ENCODE results near the gene HTR3D.
"Not testable (repeated sequence)": the region's sequence is repeated elsewhere in the genome, so short reads cannot be mapped to it uniquely, and the experiment has no call there.

HTR3D gene, protein sequence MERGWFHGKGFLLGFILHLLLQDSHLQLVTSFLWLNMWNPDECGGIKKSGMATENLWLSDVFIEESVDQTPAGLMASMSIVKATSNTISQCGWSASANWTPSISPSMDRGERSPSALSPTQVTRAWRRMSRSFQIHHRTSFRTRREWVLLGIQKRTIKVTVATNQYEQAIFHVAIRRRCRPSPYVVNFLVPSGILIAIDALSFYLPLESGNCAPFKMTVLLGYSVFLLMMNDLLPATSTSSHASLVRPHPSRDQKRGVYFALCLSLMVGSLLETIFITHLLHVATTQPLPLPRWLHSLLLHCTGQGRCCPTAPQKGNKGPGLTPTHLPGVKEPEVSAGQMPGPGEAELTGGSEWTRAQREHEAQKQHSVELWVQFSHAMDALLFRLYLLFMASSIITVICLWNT

DNA sequence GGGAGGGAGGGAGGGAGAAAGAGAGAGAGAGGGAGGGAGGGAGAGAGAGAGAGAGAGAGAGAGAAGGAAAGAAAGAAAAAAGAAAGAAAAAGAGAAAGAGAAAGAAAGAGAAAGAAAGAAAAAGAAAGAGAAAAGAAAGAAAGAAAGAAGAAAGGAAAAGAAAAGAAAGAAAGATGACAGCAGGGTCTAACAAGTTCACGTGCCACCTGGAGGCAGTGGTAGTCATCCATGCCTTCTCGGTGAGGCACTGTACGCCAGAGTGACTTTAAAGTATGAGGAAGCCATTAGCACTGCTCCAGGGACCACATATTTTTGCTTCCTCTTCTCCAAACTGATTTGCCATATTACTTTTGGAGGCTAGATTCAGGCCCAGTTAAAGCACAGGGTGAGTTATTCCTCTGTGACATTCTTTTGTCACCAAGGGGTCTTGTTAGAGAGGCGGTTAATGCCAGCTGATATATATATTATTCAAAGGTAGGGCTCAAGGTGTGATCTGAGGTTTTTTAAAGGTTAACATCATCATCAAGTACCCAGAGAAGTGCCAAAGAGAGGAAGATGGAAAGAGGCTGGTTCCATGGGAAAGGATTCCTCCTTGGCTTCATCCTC lies at the start of gene HTR3D:
Gene HTR3D (plus strand): TSS at position 556 of the 606 bp plus-strand sequence. CDS start 0 bp downstream, at position 556.
- no peak for DNase-seq (ENCODE audit: low read depth in 2 of 2, low spot score in 1 of 2)

DNA sequence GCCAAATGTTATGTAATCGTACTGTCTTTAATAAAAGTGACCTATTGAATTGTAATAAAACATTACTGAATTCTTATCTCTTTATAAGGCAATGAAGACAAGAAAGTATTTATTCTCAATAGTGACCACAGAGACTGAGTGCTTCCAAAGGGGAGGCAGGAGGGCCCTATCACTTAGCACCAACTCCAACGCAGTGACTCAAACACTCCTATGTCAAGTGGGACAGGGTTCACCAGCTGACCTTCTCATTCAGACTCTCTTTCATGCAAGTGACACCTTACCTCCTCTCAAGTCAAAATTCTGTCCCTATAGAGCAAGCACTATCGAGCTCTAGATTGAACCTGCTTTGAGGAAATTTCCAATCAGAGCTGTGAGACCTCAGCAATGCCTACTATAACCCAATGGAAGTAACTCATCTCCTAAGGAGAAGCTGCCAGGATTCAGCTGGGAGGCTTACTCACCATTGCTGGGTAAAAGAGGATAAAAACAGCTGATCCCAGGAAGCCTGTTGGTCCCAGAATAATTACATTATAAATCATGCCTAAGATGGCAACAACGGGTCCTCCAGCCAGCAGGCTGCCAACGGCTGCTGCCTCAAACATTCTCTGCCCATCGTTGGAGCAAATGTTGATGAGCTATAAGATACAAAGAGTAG lies 49.4 kb upstream of the HTR3D start:
- no peak for DNase-seq (ENCODE audit: low read depth in 2 of 2, low spot score in 1 of 2)

DNA sequence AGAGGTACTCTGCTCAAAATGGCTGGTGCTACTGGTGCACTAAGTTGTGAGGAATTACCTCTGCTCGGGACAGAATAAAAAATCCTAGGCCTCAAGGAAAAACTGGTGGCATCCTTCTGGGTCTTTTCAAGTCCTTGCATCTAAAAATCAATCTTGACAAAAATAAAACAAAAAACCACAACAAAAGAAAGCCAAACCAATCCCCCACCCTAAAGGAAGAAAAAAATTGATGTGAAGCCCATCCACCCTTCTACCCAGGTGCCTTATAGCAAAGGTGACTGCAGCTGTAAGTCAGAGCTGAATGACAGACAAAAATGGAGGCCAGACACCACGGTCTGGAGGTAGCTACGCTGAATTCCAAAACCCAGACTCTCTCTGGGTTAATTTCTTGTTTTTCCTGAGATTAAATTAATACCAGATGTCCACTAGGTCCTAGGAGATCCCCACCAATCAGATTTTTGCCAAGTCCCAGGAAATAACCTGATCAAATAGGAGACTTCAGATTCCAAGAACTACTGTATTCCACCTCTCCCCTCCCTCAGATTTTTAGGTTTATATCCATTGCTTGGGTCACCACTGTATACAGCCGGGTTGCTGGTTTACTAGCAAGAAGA lies 47.3 kb upstream of the HTR3D start:
- DNase-seq (ENCODE audit: low read depth in 2 of 2, low spot score in 1 of 2), result no peak

DNA sequence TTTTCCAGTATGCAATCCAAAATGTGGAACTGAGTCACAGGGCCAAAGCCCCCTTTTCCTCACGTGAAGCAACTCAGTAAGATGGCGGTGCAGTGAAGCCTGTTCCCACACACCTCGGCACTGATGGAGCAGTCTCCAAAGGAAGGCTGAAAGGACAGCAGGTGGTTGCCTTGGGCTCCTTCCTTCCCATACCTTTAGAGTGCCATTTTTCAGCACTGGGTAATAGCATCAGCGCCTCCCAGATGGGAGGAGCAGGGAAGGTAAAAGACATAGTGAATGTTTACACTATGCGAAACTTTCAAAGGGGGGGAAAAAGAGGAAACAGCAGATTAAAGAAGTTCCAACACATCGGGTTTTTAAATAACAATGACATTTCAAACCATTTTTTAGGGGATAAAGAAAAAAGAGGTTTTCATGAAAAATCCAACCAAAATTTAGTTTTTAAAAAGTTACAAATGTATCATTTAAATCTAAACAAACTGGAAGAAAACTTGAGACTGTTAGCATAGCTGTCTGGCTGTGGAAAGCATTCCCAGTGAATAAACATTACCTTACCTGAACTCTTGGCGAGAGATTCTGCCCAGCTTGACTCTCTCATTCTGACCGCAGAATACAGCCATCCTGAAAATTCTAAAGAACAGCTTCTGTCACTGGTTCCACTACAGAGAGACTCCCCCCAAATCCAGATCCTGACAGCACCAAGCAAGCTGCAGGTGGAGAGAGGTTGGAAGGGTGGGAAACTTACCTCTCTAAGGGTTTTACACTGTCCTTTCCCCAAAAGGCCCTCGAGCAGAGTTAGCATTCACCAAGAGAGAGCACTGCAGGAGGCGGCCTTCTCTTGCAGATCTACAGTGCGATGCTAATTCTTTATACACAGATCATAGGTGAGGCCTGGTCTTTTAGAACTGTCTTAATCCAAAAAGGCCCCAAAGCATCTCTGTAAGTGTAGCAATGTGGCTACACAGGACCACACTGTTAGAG lies 46.5 kb upstream of the HTR3D start:
- DNase-seq (ENCODE audit: low read depth in 2 of 2, low spot score in 1 of 2), result no peak

DNA sequence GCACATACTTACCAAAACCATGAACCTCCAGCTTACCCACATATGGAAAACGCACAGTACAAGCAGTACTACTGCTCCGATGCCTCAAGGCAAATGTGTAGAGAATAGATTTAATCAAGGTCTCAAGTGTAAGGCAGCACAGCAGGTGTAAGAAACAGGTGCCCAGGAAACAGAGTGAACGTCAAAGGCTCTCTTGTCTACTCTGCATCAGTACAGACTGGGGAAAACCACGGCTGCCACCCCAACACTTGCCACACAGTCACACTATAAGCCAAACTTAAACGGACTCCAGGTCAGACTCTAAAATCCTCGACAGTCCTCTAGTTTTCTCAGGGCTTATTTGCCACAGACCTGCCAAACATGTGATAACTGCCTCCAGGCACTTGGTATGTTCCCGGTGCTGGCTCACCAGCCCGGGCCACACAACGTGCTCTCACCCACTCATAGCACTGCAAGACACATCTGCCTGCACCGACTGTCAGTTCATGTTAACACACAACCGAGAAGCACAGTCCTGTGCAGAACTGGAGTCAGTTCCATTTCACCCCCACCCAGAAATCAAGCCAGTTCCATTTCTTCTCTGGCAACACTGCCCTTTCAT lies 44.4 kb upstream of the HTR3D start:
- DNase-seq (ENCODE audit: low read depth in 2 of 2, low spot score in 1 of 2), result no peak

DNA sequence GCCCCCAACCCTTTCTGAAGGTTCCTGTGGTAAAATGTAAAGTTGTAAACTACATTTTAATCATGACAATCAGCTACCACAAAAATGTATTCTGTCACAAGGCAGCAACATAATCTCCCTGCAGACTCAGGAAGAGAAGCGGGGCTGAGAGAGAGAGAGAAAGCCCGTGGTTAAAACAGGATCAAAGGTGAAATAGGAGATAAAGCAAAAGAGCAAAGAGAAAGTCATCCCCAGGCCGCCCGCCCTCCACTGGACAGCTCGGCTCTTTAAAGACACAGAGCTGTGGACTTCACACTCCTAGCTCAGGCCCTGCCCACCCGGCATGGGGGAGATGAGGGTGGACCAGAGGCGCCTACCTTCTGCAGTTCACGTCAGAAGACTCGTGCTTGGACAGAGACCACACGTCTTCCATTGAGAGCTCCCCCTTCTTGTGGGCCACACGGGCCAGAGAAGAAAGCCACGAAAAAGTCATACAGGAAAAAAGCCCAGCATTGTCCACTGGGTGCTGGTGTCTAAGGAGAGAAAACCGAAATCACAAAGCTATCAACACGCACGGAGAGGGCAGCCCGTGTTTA lies 43.2 kb upstream of the HTR3D start:
- DNase-seq (ENCODE audit: low read depth in 2 of 2, low spot score in 1 of 2), result no peak

DNA sequence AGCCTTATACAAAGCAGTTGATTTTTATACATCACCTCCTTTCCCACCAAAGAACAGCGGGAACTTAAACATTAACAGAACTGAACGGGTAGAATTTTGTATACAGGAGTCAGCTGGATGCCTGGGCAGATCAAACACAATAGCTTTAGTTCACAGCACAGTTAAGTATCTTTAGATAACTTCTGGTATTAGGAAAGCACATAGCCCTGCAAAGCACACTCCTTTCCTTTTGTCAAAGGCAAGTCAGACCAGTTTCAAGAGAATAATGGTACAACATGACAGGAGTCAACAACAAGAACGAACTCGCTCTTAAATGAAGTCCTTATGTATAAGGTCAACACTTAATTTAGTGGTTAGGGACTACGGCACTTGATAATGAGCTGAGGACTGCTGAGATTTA lies 40.1 kb upstream of the HTR3D start:
- no peak for DNase-seq (ENCODE audit: low read depth in 2 of 2, low spot score in 1 of 2)

DNA sequence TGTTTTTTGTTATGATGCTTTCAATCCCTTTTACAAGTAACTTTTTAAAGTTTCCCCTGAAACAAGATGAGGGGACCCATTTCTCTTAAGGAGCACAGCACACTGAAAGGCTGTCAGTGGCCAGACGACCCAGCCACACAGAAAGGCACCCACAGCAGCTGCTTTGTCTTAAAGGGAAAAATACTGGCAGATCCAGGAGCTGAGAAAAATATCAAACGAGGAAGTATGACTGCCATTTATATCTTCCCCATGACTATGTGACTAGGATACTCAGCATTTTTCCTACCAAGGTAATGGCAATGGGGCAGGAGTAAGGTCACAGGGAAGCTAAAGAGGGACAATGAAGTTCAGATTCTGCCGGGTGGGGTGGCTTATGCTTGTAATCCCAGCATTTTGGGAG lies 29.8 kb upstream of the HTR3D start:
- no peak for DNase-seq (ENCODE audit: low read depth in 2 of 2, low spot score in 1 of 2)

DNA sequence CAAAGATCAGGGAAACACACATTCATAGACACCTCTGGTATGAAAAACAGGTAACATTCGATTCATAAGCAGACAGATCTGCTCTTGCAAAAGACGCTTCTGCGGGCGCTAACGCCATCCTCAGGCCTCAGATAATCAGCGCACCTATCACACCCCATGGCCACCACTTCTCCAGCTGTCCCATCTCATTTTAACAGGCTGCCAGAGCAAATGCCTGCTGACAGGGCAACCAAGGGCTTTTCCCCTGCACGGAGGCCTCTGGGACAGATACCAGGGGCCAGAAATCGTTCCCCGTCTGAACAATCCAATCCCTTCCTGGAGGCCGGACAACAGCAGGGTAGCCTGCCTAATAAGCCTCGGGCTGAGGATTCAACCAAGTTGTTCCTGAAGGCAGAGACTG lies 29.1 kb upstream of the HTR3D start:
- DNase-seq (ENCODE audit: low read depth in 2 of 2, low spot score in 1 of 2), result no peak

DNA sequence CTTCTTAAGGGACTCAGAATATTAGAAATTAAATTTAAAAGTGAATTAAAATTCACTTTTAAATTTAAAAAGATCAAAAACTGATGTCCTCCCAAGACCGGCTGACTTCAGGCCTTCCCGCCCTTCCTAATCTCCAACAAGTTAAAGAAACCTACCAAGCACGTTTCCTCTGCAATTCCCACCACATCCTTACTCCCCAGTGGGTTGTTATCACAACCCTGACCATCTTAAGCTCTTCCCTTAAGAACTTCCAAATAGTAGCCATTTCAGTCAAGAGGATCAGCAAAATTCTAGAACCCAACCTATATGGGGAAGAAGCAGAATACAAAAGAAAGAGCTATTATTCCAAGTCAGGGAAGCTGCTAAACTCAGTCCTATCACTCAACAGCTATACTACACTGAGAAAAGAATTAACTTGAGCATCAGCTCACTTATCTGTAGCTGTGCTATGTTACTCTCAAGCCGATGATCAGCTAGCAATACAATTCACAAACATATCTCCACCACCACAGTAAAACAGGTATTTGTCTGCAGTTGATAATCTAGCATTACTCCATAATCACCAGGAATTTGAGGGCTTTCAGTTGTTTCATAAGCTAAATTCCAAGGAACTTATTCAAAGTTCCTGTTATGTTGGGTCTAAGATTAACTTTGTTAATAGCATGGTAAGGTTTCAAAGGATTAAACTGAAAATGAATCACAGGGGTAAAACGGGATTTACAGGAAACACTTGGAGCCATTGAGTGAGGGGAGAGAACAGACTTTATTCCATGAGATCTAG lies 28.2 kb upstream of the HTR3D start:
- DNase-seq (ENCODE audit: low read depth in 2 of 2, low spot score in 1 of 2), result no peak

DNA sequence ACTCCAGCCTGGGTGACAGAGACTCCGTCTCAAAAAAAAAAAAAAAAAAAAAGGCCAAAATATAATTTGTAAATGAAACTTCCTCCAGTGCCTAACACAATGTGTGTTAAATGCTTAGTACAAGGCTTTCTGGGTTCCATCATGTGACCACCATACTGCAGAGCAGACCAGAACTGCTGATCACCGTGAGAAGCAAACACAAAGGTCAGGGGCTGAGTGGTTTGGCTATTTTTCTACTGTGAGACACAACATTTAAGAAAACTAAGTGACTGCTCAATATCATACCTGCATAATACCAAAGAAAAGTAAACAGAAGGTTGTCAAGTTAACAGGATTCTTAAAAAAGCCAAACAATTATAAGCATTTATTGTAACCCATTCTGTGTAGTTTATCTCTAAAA lies 27.1 kb upstream of the HTR3D start:
- DNase-seq (ENCODE audit: low read depth in 2 of 2, low spot score in 1 of 2), result no peak

DNA sequence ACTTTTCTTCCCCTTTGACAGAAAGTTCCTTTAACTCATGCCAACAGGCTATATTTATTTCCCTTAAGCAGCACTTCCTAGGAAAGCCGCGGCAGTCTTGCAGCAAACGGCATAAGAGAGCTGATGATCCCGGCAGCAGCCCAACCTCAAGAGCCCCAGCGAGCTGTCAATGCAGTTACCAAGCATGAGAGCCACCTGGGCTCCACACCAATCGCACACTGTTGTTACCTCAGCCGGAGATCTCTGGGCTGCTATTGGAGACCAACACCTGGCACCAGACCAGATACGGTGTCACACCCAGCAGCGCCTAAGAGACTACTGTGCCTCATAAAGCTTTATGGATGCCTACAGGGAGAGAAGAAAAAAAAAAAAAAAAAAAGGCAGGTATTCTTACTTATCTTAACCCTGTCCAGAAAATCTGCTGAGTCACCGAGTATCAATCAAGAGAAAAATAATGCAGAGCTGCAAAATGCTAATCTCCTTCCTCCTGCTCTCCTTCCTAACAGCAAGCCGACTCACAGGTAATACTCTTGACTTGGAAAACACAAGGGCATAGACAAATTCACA lies 25.5 kb upstream of the HTR3D start:
- no peak for DNase-seq (ENCODE audit: low read depth in 2 of 2, low spot score in 1 of 2)

DNA sequence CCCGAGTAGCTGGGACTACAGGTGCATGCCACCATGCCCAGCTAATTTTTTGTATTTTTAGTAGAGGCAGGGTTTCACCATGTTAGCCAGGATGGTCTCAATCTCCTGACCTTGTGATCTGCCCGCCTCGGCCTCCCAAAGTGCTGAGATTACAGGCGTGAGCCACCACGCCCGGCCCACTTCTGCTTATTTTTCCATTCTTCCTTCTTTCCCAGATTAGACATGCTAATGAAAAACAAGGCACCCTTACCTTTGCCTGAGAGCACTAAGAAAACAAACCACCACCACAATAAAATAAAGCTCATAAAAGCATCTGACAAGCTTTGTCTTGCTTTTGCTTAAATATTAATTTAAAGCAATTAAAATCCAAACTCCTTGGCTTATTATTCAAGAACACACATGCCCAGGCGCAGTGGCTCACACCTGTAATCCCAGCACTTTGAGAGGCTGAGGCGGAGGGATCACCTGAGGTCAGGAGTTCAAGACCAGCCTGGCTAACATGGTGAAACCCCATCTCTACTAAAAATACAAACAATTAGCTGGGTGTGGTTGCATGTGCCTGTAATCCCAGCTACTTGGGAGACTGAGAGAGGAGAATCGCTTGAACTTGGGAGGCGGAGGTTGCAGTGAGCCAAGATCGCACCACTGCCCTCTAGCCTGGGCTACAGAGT lies 24.3 kb upstream of the HTR3D start:
- DNase-seq (ENCODE audit: low read depth in 2 of 2, low spot score in 1 of 2), result not testable (repeated sequence)

DNA sequence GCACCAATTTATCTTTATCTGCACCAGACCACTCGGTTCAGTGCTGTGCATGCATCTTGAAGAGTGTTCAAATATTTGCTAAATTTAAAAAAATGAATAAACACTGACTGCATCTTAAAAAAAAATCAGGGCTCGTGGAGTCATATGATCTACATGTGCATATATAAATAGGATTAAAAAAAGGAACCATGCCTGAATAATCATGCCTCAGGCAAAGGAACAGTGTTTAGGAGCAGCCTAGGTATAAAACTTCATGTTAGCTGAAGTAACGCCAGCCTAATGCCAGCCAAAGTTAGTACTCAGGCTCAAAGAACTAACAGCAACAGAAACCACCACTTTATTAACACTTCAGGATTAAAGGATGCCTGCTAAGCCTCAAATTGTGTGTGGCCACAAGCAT lies 23.4 kb upstream of the HTR3D start:
- no peak for DNase-seq (ENCODE audit: low read depth in 2 of 2, low spot score in 1 of 2)

DNA sequence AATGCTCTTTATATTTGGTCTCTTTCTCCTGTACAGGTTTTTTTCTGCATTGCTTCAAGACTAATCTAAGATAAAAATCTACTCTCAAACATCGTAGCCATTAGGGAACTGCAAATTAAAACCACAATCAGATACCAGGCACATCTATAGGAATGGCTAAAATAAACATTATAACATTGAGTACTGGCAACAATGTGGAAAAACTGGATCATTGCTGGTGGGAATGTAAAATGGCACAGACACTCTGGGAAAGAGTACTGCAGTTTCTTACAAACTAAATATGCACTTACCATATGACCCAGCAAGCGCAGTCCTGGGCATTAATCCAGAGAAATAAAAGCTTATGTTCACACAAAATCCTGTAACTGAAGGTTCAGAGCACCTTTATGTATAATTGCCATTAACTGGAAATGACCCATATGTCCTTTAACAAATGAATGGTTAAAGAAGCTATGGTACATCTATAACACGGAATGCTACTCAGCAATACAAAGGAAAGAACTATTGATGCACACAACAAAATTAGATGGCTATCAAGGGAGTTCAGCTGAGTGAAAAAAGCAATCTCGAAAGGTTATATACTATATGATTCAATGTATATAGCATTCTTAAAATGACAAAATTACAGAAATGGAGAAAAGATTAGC lies 20.2 kb upstream of the HTR3D start:
- no peak for DNase-seq (ENCODE audit: low read depth in 2 of 2, low spot score in 1 of 2)

DNA sequence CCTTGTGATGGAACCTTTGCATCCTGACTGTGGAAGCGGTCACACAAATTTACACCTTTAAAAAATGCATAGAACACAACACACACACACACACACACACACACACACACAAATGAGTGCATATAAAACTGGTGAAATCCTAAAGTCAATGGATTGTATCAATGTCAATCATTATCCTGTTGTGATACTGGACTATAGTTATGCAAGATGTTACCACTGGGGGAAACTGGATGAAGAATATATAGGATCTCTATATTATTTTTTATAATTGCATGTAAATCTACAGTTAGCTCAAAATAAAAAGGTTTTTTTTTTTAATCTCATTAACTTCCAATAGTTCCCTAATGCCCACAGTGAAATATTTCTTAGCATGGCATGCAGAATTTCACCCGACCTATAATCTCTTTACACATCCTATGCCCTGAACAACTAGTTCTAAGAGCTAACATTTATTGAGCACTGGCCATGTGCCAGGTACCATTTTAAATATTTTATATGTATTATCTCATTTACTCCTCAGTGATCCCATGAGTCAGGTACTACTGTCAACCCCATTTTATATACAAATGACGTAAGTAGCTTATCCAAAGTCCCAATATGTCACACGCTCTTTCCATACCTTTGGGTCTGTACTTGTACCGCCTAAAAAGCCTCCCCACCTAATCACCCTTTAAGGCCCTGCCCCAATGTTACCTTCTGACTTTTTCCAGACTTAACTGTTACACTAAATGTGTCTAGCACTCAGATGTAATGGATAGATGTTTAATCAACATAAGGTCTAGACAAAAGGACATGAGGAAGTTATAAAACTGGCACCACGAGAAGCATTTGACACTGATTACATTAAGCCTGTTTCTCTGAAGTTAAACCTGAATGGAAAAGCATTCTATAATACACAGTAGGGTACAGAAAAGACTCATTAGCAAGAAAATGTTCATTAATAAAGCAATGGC lies 19.3 kb upstream of the HTR3D start:
- no peak for DNase-seq (ENCODE audit: low read depth in 2 of 2, low spot score in 1 of 2)

Data from stimulated activated CD8-positive, alpha-beta memory T cell treated with anti-CD3 and anti-CD28 coated beads, Interleukin-4, amount 100 ng/mL, for 4 hours (primary cell).